GM18505 (cell line): ENCODE measurements around the gene FBXO30.

ENCODE experiments used
- ATAC-seq: cut with Tn5 transposase; IDR thresholded peaks from one replicate; pipeline ENCODE4 v1.9.1; 2021; ENCODE audit not compliant: unreplicated experiment
- POLR2A ChIP-seq: IDR thresholded peaks from 4 replicates; pipeline ENCODE4 v1.6.1; 2011; ENCODE audit warnings: borderline replicate concordance; ENCODE audit not compliant: insufficient read depth, insufficient read length; ENCODE audit errors: extremely low read depth

Gene FBXO30

GRCh38 chr6:145836772-145837171, 22.2 kb upstream of the FBXO30 start:
- ATAC-seq, result no peak
- no peak for TF ChIP-seq POLR2A

GRCh38 chr6:145836170-145836569, 21.6 kb upstream of the FBXO30 start:
- ATAC-seq, result no peak

GRCh38 chr6:145830612-145831011, 16.0 kb upstream of the FBXO30 start:
- ATAC-seq, result no peak
- TF ChIP-seq POLR2A, result no peak

More at GRCh38 chr6:145836170-145836569, 21.6 kb upstream of the FBXO30 start:
- no peak for TF ChIP-seq POLR2A

GRCh38 chr6:145829950-145830349, 15.4 kb upstream of the FBXO30 start:
- no peak for TF ChIP-seq POLR2A
- ATAC-seq, result no peak

- TF ChIP-seq POLR2A, result no peak
- ATAC-seq, result no peak
Observed at GRCh38 chr6:145829102-145829501, 14.5 kb upstream of the FBXO30 start.

GRCh38 chr6:145824344-145824743, 9.7 kb upstream of the FBXO30 start:
- no peak for ATAC-seq
- TF ChIP-seq POLR2A, result no peak

GRCh38 chr6:145823328-145823944, 8.8 kb upstream of the FBXO30 start:
- no peak for ATAC-seq
- TF ChIP-seq POLR2A, result no peak

GRCh38 chr6:145822456-145822855, 7.9 kb upstream of the FBXO30 start:
- no peak for TF ChIP-seq POLR2A
- no peak for ATAC-seq

- TF ChIP-seq POLR2A, result no peak
- ATAC-seq, result no peak
Observed at GRCh38 chr6:145819994-145820393, 5.4 kb upstream of the FBXO30 start.

- ATAC-seq, result no peak
- TF ChIP-seq POLR2A, result no peak
Observed at GRCh38 chr6:145818796-145819195, 4.2 kb upstream of the FBXO30 start.

GRCh38 chr6:145816392-145816791, 1.8 kb upstream of the FBXO30 start:
- TF ChIP-seq POLR2A, result no peak
- no peak for ATAC-seq

GRCh38 chr6:145815309-145816274, 997 bp upstream of the FBXO30 start:
- peak; percentile 2 for ATAC-seq
- no peak for TF ChIP-seq POLR2A

- peak; percentile 17 for ATAC-seq
- TF ChIP-seq POLR2A, result no peak
Observed at GRCh38 chr6:145814035-145814500, 527 bp downstream of the FBXO30 start.
